GM23338 (cell line): Measurements from ENCODE around the gene MYO18A.

ENCODE experiments used
- CREB1 ChIP-seq: fragments of 250-450 bp; sonication (Bioruptor Pico); IDR thresholded peaks from 2 replicates; pipeline ENCODE4 v1.5.0; 2020; ENCODE audit warnings: low read depth, mild to moderate bottlenecking, moderate library complexity
- EZH2 ChIP-seq: fragments of 200-600 bp; sonication (generic); IDR thresholded peaks from one replicate; pipeline ENCODE4 v1.8.0; 2017; ENCODE audit warnings: antibody characterized with exemption, mild to moderate bottlenecking, low read depth; ENCODE audit not compliant: unreplicated experiment
- EZH2phosphoT487 ChIP-seq: fragments of 200-600 bp; sonication (generic); IDR thresholded peaks from one replicate; pipeline ENCODE4 v1.8.1; 2018; ENCODE audit warnings: antibody characterized with exemption; ENCODE audit not compliant: unreplicated experiment
- JUNB ChIP-seq: IDR thresholded peaks from one replicate; pipeline ENCODE4 v1.6.1; 2016; ENCODE audit warnings: antibody characterized with exemption; ENCODE audit not compliant: unreplicated experiment
- NANOG ChIP-seq: IDR thresholded peaks from 2 replicates; pipeline ENCODE4 v1.6.1; 2016; ENCODE audit warnings: antibody characterized with exemption, borderline replicate concordance
- POLR2AphosphoS5 ChIP-seq: IDR thresholded peaks from 2 replicates; pipeline ENCODE4 v1.6.1; 2016; ENCODE audit warnings: antibody characterized with exemption, low read depth
- STAT1 ChIP-seq: IDR thresholded peaks from one replicate; pipeline ENCODE4 v1.6.1; 2016; ENCODE audit warnings: antibody characterized with exemption; ENCODE audit not compliant: unreplicated experiment
- ZNF114 ChIP-seq: fragments of 250-450 bp; sonication (Bioruptor Pico); IDR thresholded peaks from 2 replicates; pipeline ENCODE4 v1.5.0; 2020; ENCODE audit warnings: mild to moderate bottlenecking, moderate library complexity
- ZNF331 ChIP-seq: fragments of 250-450 bp; sonication (Bioruptor Pico); IDR thresholded peaks from 2 replicates; pipeline ENCODE4 v1.5.0; 2020; ENCODE audit warnings: low read depth, mild to moderate bottlenecking, moderate library complexity
- TF ChIP-seq, protein P1 (sequence below), 2 experiments: fragments of 200-600 bp in 1 of 2; sonication (generic) in 1 of 2; conservative IDR thresholded peaks; 2 replicates each; pipeline versions ENCODE4 v1.5.1 to v1.6.1; 2016 to 2017; ENCODE audit warnings: antibody characterized with exemption in 2 of 2, low read depth in 2 of 2, mild to moderate bottlenecking in 2 of 2, moderate library complexity in 1 of 2
- TF ChIP-seq, protein P2 (sequence below): IDR thresholded peaks from one replicate; pipeline ENCODE4 v1.6.1; 2018; ENCODE audit warnings: antibody characterized with exemption; ENCODE audit not compliant: unreplicated experiment
- TF ChIP-seq, protein P3 (sequence below): IDR thresholded peaks from 2 replicates; pipeline ENCODE4 v1.6.1; 2016; ENCODE audit warnings: antibody characterized with exemption
- TF ChIP-seq, protein P4 (sequence below): fragments of 250-450 bp; sonication (Bioruptor Pico); IDR thresholded peaks from 2 replicates; pipeline ENCODE4 v1.5.0; 2020; ENCODE audit warnings: mild to moderate bottlenecking, moderate library complexity

DNA sequence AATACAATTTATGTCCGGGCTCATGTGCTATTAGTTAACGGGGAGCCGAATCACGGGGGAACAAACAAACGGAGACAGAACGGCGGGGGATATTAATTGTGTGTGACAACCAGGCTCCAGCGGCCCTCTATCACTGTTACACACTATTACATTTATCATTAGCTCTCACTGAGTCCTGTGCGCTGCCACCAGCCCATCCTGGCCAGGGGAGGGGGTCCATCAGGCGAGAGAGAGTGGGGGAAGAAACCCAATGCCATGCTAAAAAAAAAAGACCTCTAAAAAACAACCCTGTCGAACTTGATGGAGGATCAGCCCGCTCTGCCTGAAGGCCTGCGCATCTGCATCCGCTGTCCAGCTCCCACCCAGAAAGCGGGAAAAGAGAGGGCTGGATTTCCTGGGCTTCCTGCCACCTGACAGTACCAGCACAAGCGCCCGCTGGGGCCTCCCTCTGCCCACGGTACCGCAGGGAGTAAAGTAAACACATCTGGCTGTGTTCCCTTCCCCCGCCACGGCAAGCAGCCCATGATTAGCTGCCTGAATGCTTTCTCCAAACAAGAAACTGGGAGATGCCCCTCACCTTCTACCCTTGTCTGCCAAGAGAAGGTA lies 95.6 kb downstream of the MYO18A start:
- TF ChIP-seq, protein P1, sequence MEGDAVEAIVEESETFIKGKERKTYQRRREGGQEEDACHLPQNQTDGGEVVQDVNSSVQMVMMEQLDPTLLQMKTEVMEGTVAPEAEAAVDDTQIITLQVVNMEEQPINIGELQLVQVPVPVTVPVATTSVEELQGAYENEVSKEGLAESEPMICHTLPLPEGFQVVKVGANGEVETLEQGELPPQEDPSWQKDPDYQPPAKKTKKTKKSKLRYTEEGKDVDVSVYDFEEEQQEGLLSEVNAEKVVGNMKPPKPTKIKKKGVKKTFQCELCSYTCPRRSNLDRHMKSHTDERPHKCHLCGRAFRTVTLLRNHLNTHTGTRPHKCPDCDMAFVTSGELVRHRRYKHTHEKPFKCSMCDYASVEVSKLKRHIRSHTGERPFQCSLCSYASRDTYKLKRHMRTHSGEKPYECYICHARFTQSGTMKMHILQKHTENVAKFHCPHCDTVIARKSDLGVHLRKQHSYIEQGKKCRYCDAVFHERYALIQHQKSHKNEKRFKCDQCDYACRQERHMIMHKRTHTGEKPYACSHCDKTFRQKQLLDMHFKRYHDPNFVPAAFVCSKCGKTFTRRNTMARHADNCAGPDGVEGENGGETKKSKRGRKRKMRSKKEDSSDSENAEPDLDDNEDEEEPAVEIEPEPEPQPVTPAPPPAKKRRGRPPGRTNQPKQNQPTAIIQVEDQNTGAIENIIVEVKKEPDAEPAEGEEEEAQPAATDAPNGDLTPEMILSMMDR (conservative IDR thresholded peaks at IDR 0.05; ENCODE audit: low read depth in 2 of 2), result no peak
- TF ChIP-seq STAT1 (no peak), EZH2 (no peak), POLR2AphosphoS5 (no peak), JUNB (no peak), ZNF114 (no peak), EZH2phosphoT487 (no peak), CREB1 (CRISPR knock-in tag) (no peak), NANOG (no peak), ZNF331 (CRISPR knock-in tag) (no peak)
- TF ChIP-seq, protein P2, sequence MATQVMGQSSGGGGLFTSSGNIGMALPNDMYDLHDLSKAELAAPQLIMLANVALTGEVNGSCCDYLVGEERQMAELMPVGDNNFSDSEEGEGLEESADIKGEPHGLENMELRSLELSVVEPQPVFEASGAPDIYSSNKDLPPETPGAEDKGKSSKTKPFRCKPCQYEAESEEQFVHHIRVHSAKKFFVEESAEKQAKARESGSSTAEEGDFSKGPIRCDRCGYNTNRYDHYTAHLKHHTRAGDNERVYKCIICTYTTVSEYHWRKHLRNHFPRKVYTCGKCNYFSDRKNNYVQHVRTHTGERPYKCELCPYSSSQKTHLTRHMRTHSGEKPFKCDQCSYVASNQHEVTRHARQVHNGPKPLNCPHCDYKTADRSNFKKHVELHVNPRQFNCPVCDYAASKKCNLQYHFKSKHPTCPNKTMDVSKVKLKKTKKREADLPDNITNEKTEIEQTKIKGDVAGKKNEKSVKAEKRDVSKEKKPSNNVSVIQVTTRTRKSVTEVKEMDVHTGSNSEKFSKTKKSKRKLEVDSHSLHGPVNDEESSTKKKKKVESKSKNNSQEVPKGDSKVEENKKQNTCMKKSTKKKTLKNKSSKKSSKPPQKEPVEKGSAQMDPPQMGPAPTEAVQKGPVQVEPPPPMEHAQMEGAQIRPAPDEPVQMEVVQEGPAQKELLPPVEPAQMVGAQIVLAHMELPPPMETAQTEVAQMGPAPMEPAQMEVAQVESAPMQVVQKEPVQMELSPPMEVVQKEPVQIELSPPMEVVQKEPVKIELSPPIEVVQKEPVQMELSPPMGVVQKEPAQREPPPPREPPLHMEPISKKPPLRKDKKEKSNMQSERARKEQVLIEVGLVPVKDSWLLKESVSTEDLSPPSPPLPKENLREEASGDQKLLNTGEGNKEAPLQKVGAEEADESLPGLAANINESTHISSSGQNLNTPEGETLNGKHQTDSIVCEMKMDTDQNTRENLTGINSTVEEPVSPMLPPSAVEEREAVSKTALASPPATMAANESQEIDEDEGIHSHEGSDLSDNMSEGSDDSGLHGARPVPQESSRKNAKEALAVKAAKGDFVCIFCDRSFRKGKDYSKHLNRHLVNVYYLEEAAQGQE, result no peak
- TF ChIP-seq, protein P3, sequence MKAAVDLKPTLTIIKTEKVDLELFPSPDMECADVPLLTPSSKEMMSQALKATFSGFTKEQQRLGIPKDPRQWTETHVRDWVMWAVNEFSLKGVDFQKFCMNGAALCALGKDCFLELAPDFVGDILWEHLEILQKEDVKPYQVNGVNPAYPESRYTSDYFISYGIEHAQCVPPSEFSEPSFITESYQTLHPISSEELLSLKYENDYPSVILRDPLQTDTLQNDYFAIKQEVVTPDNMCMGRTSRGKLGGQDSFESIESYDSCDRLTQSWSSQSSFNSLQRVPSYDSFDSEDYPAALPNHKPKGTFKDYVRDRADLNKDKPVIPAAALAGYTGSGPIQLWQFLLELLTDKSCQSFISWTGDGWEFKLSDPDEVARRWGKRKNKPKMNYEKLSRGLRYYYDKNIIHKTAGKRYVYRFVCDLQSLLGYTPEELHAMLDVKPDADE, result no peak
- TF ChIP-seq, protein P4, sequence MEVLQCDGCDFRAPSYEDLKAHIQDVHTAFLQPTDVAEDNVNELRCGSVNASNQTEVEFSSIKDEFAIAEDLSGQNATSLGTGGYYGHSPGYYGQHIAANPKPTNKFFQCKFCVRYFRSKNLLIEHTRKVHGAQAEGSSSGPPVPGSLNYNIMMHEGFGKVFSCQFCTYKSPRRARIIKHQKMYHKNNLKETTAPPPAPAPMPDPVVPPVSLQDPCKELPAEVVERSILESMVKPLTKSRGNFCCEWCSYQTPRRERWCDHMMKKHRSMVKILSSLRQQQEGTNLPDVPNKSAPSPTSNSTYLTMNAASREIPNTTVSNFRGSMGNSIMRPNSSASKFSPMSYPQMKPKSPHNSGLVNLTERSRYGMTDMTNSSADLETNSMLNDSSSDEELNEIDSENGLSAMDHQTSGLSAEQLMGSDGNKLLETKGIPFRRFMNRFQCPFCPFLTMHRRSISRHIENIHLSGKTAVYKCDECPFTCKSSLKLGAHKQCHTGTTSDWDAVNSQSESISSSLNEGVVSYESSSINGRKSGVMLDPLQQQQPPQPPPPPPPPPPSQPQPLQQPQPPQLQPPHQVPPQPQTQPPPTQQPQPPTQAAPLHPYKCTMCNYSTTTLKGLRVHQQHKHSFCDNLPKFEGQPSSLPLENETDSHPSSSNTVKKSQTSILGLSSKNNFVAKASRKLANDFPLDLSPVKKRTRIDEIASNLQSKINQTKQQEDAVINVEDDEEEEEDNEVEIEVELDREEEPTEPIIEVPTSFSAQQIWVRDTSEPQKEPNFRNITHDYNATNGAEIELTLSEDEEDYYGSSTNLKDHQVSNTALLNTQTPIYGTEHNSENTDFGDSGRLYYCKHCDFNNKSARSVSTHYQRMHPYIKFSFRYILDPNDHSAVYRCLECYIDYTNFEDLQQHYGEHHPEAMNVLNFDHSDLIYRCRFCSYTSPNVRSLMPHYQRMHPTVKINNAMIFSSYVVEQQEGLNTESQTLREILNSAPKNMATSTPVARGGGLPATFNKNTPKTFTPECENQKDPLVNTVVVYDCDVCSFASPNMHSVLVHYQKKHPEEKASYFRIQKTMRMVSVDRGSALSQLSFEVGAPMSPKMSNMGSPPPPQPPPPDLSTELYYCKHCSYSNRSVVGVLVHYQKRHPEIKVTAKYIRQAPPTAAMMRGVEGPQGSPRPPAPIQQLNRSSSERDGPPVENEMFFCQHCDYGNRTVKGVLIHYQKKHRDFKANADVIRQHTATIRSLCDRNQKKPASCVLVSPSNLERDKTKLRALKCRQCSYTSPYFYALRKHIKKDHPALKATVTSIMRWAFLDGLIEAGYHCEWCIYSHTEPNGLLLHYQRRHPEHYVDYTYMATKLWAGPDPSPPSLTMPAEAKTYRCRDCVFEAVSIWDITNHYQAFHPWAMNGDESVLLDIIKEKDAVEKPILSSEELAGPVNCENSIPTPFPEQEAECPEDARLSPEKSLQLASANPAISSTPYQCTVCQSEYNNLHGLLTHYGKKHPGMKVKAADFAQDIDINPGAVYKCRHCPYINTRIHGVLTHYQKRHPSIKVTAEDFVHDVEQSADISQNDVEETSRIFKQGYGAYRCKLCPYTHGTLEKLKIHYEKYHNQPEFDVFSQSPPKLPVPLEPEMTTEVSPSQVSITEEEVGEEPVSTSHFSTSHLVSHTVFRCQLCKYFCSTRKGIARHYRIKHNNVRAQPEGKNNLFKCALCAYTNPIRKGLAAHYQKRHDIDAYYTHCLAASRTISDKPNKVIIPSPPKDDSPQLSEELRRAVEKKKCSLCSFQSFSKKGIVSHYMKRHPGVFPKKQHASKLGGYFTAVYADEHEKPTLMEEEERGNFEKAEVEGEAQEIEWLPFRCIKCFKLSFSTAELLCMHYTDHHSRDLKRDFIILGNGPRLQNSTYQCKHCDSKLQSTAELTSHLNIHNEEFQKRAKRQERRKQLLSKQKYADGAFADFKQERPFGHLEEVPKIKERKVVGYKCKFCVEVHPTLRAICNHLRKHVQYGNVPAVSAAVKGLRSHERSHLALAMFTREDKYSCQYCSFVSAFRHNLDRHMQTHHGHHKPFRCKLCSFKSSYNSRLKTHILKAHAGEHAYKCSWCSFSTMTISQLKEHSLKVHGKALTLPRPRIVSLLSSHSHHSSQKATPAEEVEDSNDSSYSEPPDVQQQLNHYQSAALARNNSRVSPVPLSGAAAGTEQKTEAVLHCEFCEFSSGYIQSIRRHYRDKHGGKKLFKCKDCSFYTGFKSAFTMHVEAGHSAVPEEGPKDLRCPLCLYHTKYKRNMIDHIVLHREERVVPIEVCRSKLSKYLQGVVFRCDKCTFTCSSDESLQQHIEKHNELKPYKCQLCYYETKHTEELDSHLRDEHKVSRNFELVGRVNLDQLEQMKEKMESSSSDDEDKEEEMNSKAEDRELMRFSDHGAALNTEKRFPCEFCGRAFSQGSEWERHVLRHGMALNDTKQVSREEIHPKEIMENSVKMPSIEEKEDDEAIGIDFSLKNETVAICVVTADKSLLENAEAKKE, result no peak
